Activated CD4-positive, CD25-positive, alpha-beta regulatory T cell treated with anti-CD3 and anti-CD28 coated beads, Interleukin-2, amount 50 U/mL, for 72 hours (primary cell): ENCODE measurements around the gene NELFB.

Experiments
- DNase-seq: peaks from one replicate; pipeline ENCODE4 v3.0.0; 2021

The NELFB gene

GRCh38 chr9:137254624-137255447 lies at the start of gene NELFB:
Gene NELFB, plus strand, starts transcription at chr9:137255327.
- peak; percentile 99 for DNase-seq

GRCh38 chr9:137206602-137207001 lies 48.5 kb upstream of the NELFB start:
- DNase-seq, result no peak

- no peak for DNase-seq
These were observed 43.6 kb upstream of the NELFB start for GRCh38 chr9:137211532-137211931.

GRCh38 chr9:137212520-137212919 lies 42.6 kb upstream of the NELFB start:
- DNase-seq, result no peak

GRCh38 chr9:137213160-137214060 lies 41.7 kb upstream of the NELFB start:
- no peak for DNase-seq

GRCh38 chr9:137214620-137215019 lies 40.5 kb upstream of the NELFB start:
- DNase-seq, result no peak

- no peak for DNase-seq
These were observed 39.7 kb upstream of the NELFB start for GRCh38 chr9:137215196-137215986.

GRCh38 chr9:137216188-137216965 lies 38.8 kb upstream of the NELFB start:
- DNase-seq, result no peak

- DNase-seq, result no peak
These were observed 37.6 kb upstream of the NELFB start for GRCh38 chr9:137217276-137218211.

- DNase-seq, result no peak
These were observed 36.8 kb upstream of the NELFB start for GRCh38 chr9:137218212-137218753.

GRCh38 chr9:137218754-137219271 lies 36.3 kb upstream of the NELFB start:
- DNase-seq, result no peak

GRCh38 chr9:137219757-137220316 lies 35.3 kb upstream of the NELFB start:
- no peak for DNase-seq

- no peak for DNase-seq
These were observed 34.6 kb upstream of the NELFB start for GRCh38 chr9:137220317-137221094.

- DNase-seq, result no peak
These were observed 34.0 kb upstream of the NELFB start for GRCh38 chr9:137221095-137221505.

GRCh38 chr9:137221506-137222111 lies 33.5 kb upstream of the NELFB start:
- no peak for DNase-seq

- DNase-seq, result no peak
These were observed 32.7 kb upstream of the NELFB start, which contains the start of gene RNF208 for GRCh38 chr9:137222190-137223077. Gene RNF208, minus strand, starts transcription at chr9:137222240. Its CDS starts 1,028 bp downstream, at chr9:137221212.
